H1 (cell line): ENCODE results near the gene ATP6V1B1.

Experiments used
- E2F6 ChIP-seq: IDR thresholded peaks from 2 replicates; pipeline ENCODE4 v1.6.1; 2012; ENCODE audit warnings: inconsistent platforms
- POLR2AphosphoS5 ChIP-seq: IDR thresholded peaks from 2 replicates; pipeline ENCODE4 v1.6.1; 2011; ENCODE audit warnings: low read depth, low read length

GRCh38 chr2:70991742-70992141, 56.0 kb downstream of the ATP6V1B1 start:
- TF ChIP-seq POLR2AphosphoS5: no peak
- no peak for TF ChIP-seq E2F6
